ENCODE results near the gene SELENOO. TPM values are rescaled to one million over a fixed set of nuclear protein-coding genes. Genes with fewer than 3 reads are reported as not detected.
A peak's percentile ranks its signal among the peaks of the same experiment; 100 is the strongest.
"Not testable (repeated sequence)": the region's sequence is repeated elsewhere in the genome, so short reads cannot be mapped to it uniquely, and the experiment has no call there.

Gene SELENOO
- total RNA-seq, 4 donors from 2014 or later = 20.7 to 50.6 (median 31.0) TPM

- H3K4me3 ChIP-seq (replicated peaks in 1 of 3) = peak overlapping the region; percentile 58 to 70 (median 58)
- TF ChIP-seq, protein P1, sequence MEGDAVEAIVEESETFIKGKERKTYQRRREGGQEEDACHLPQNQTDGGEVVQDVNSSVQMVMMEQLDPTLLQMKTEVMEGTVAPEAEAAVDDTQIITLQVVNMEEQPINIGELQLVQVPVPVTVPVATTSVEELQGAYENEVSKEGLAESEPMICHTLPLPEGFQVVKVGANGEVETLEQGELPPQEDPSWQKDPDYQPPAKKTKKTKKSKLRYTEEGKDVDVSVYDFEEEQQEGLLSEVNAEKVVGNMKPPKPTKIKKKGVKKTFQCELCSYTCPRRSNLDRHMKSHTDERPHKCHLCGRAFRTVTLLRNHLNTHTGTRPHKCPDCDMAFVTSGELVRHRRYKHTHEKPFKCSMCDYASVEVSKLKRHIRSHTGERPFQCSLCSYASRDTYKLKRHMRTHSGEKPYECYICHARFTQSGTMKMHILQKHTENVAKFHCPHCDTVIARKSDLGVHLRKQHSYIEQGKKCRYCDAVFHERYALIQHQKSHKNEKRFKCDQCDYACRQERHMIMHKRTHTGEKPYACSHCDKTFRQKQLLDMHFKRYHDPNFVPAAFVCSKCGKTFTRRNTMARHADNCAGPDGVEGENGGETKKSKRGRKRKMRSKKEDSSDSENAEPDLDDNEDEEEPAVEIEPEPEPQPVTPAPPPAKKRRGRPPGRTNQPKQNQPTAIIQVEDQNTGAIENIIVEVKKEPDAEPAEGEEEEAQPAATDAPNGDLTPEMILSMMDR (IDR thresholded peaks at IDR 0.05) = no peak
- TF ChIP-seq POLR2A (IDR thresholded peaks at IDR 0.05) = no peak
- H3K36me3 ChIP-seq = peaks cover 14 to 21% of the 10 kb centered on the region in 2 donors
- no peaks in the 10 kb centered on the region for H3K27me3 ChIP-seq
- peaks cover 18 to 19% of the 10 kb centered on the region in 2 donors for H3K4me1 ChIP-seq
- peak overlapping the region in 2 of 3 donors; percentile 48 to 60 for H3K27ac ChIP-seq
- intact Hi-C loops (cut with DNase I) = no loop called here
- 12 to 31% methylated on average over 16 to 28 of the region's 34 CpGs for WGBS, 2 donors
- peak in 1 of 2 donors; percentile 16 for DNase-seq
- H3K9me3 ChIP-seq = no peaks in the 10 kb centered on the region
Measured at GRCh38 chr22:50199829-50200460, 866 bp upstream of the SELENOO start.

- peak overlapping the region; percentile 29 to 70 (median 51) for H3K4me3 ChIP-seq (replicated peaks in 1 of 3)
- peaks cover 14 to 19% of the 10 kb centered on the region in 2 donors for H3K36me3 ChIP-seq
- H3K4me1 ChIP-seq = peaks cover 18 to 19% of the 10 kb centered on the region in 2 donors
- H3K27me3 ChIP-seq = no peaks in the 10 kb centered on the region
- TF ChIP-seq POLR2A (IDR thresholded peaks at IDR 0.05) = no peak
- H3K9me3 ChIP-seq = no peaks in the 10 kb centered on the region
- intact Hi-C loops (cut with DNase I) = no loop called here
- DNase-seq = peak; percentile 39 to 42
- 16 to 25% methylated on average over 13 to 19 of the region's 115 CpGs for WGBS, 2 donors
- peak overlapping the region in 1 of 3 donors; percentile 60 for H3K27ac ChIP-seq
Measured at GRCh38 chr22:50201191-50202129, 649 bp downstream of the SELENOO start.

- Histone ChIP-seq H3K4me3 (replicated peaks in 1 of 3) (peak overlapping the region in 1 of 3 donors; percentile 70), H3K4me1 (peaks cover 18 to 19% of the 10 kb centered on the region in 2 donors), H3K27ac (no peak overlapping the region), H3K9me3 (no peaks in the 10 kb centered on the region), H3K27me3 (no peaks in the 10 kb centered on the region), H3K36me3 (peaks cover 19 to 23% of the 10 kb centered on the region in 2 donors)
- no peak for TF ChIP-seq POLR2A (IDR thresholded peaks at IDR 0.05)
- TF ChIP-seq, protein P1 (IDR thresholded peaks at IDR 0.05) = no peak
- DNase-seq = peak; percentile 76
- intact Hi-C loops (cut with DNase I) = no loop called here
- WGBS, 2 donors = 36 to 45% methylated on average over 13 of the region's 13 CpGs
Measured at GRCh38 chr22:50202130-50202666, 1.4 kb downstream of the SELENOO start.

GRCh38 chr22:50203288-50203687 lies 2.5 kb downstream of the SELENOO start:
- 96 to 98% methylated on average over 1 of the region's 1 CpG for WGBS, 2 donors
- Histone ChIP-seq H3K36me3 (peaks cover 13 to 19% of the 10 kb centered on the region in 2 donors), H3K4me3 (replicated peaks in 1 of 3) (no peak overlapping the region), H3K27ac (no peak overlapping the region), H3K4me1 (peaks cover 18 to 19% of the 10 kb centered on the region in 2 donors), H3K9me3 (no peaks in the 10 kb centered on the region), H3K27me3 (no peaks in the 10 kb centered on the region)
- no peak for TF ChIP-seq POLR2A (IDR thresholded peaks at IDR 0.05)
- TF ChIP-seq, protein P1 (IDR thresholded peaks at IDR 0.05) = no peak
- intact Hi-C loops (cut with DNase I) = no loop called here
- no peak for DNase-seq

DNA sequence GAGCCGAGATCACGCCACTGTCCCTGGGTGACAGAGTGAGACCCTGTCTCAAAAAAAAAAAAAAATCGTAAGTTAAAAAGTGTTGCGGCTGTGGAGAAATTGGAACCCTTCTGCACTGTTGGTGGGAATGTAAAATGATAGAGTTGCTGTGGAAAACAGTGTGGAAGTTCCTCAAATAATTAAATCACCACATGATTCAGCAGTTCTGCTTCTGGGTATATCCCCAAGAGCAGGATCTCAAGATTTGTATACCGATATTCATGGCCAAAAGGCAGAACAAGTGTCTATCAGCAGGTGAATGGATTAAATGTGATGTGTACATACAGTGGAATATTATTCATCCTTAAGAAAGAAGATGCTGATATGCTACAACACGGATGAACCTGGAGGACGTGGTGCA lies 3.8 kb downstream of the SELENOO start:
- Histone ChIP-seq H3K9me3 (no peaks in the 10 kb centered on the region), H3K36me3 (peaks cover 13 to 16% of the 10 kb centered on the region in 2 donors), H3K27me3 (no peaks in the 10 kb centered on the region), H3K4me3 (replicated peaks in 1 of 3) (no peak overlapping the region), H3K4me1 (peaks cover 18 to 19% of the 10 kb centered on the region in 2 donors), H3K27ac (no peak overlapping the region)
- TF ChIP-seq, protein P1 (IDR thresholded peaks at IDR 0.05) = no peak
- no peak for TF ChIP-seq POLR2A (IDR thresholded peaks at IDR 0.05)
- 93 to 97% methylated on average over 7 of the region's 7 CpGs for WGBS, 2 donors
- DNase-seq = no peak
- intact Hi-C loops (cut with DNase I) = no loop called here

GRCh38 chr22:50204998-50205397 lies 4.2 kb downstream of the SELENOO start:
- H3K27ac ChIP-seq; H3K27me3 ChIP-seq; intact Hi-C loops (cut with DNase I); DNase-seq; H3K9me3 ChIP-seq; H3K4me3 ChIP-seq (replicated peaks in 1 of 3): not testable (repeated sequence)
- Histone ChIP-seq H3K36me3 (peaks cover 13 to 16% of the 10 kb centered on the region in 2 donors), H3K4me1 (peaks cover 14 to 15% of the 10 kb centered on the region in 2 donors)
- 91 to 94% methylated on average over 9 of the region's 9 CpGs for WGBS, 2 donors

Measured in thyroid gland (tissue), 4 donors.